Putamen (tissue), 1 donor: ENCODE measurements around the gene MAML1.
A peak's percentile ranks its signal among the peaks of the same experiment; 100 is the strongest.

Source experiments
- DNase-seq: peaks from one replicate; pipeline ENCODE4 v3.0.0-alpha.2; 2016; ENCODE audit warnings: low spot score

The MAML1 gene

GRCh38 chr5:179804555-179804947, 71.9 kb downstream of the MAML1 start:
- no peak for DNase-seq

GRCh38 chr5:179805070-179805528, 72.5 kb downstream of the MAML1 start:
- DNase-seq = no peak

GRCh38 chr5:179805529-179806249, 73.1 kb downstream of the MAML1 start:
- DNase-seq = no peak

- peak; percentile 75 for DNase-seq
Observed at GRCh38 chr5:179806250-179807048, 73.8 kb downstream of the MAML1 start, which contains the start of gene MGAT4B. Gene MGAT4B, minus strand, starts transcription at chr5:179806866. Its CDS starts 283 bp downstream, at chr5:179806583.

- no peak for DNase-seq
Observed at GRCh38 chr5:179812135-179812825, 79.7 kb downstream of the MAML1 start.

- no peak for DNase-seq
Observed at GRCh38 chr5:179812997-179813607, 80.5 kb downstream of the MAML1 start.

- no peak for DNase-seq
Observed at GRCh38 chr5:179814090-179814489, 81.5 kb downstream of the MAML1 start.

- DNase-seq = no peak
Observed at GRCh38 chr5:179815491-179816249, 83.0 kb downstream of the MAML1 start.

GRCh38 chr5:179816401-179816795, 83.8 kb downstream of the MAML1 start:
- DNase-seq = no peak

- no peak for DNase-seq
Observed at GRCh38 chr5:179816796-179817469, 84.3 kb downstream of the MAML1 start.

- DNase-seq = no peak
Observed at GRCh38 chr5:179817470-179817840, 84.8 kb downstream of the MAML1 start.

- DNase-seq = no peak
Observed at GRCh38 chr5:179817890-179818745, 85.5 kb downstream of the MAML1 start.

- peak; percentile 94 for DNase-seq
Observed at GRCh38 chr5:179818746-179819295, 86.2 kb downstream of the MAML1 start.

GRCh38 chr5:179819296-179820126, 86.9 kb downstream of the MAML1 start:
- DNase-seq = peak; percentile 72

GRCh38 chr5:179820127-179820482, 87.5 kb downstream of the MAML1 start:
- DNase-seq = no peak

- peak; percentile 89 for DNase-seq
Observed at GRCh38 chr5:179820483-179821297, 88.1 kb downstream of the MAML1 start, which contains the start of gene SQSTM1. Gene SQSTM1, plus strand, starts transcription at chr5:179820905. Its CDS starts 32 bp downstream, at chr5:179820937.

- peak; percentile 91 for DNase-seq
Observed at GRCh38 chr5:179821298-179822058, 88.9 kb downstream of the MAML1 start.
